Hepatocyte (in vitro differentiated cells): Measurements from ENCODE around the gene ILF3. TPM values are rescaled to one million over a fixed set of nuclear protein-coding genes. Genes with fewer than 3 reads are reported as not detected.

ENCODE experiments used
- DNase-seq: peaks from one replicate; pipeline ENCODE4 v3.0.0-alpha.2; 2016; ENCODE audit warnings: low spot score
- H2AFZ ChIP-seq: fragments of 200-600 bp; sonication (generic); 2 replicates; pipeline ENCODE4 v1.6.0; 2016; ENCODE audit warnings: antibody characterized with exemption, mild to moderate bottlenecking
- H3K27ac ChIP-seq: fragments of 200-600 bp; sonication (generic); 2 replicates; pipeline ENCODE4 v1.5.1; 2016; ENCODE audit warnings: mild to moderate bottlenecking
- H3K27me3 ChIP-seq: fragments of 200-600 bp; sonication (generic); 2 replicates; pipeline ENCODE4 v1.6.1; 2016
- H3K36me3 ChIP-seq: fragments of 200-600 bp; sonication (generic); replicated peaks from 2 replicates; pipeline ENCODE4 v1.5.1; 2016; ENCODE audit warnings: low read depth; ENCODE audit not compliant: insufficient read depth
- H3K4me1 ChIP-seq: fragments of 200-600 bp; sonication (generic); 2 replicates; pipeline ENCODE4 v1.5.1; 2016; ENCODE audit warnings: mild to moderate bottlenecking, moderate library complexity; ENCODE audit not compliant: insufficient read depth
- H3K4me2 ChIP-seq: fragments of 200-600 bp; sonication (generic); 2 replicates; pipeline ENCODE4 v1.6.0; 2016
- H3K4me3 ChIP-seq: fragments of 200-600 bp; sonication (generic); 2 replicates; pipeline ENCODE4 v1.5.1; 2016; ENCODE audit warnings: mild to moderate bottlenecking
- H3K79me2 ChIP-seq: fragments of 200-600 bp; sonication (generic); 2 replicates; pipeline ENCODE4 v1.6.0; 2017; ENCODE audit warnings: mild to moderate bottlenecking
- H3K9me2 ChIP-seq: fragments of 200-600 bp; sonication (generic); replicated peaks from 2 replicates; pipeline ENCODE4 v1.6.0; 2017; ENCODE audit warnings: mild to moderate bottlenecking; ENCODE audit not compliant: insufficient read depth
- H3K9me3 ChIP-seq: fragments of 200-600 bp; sonication (generic); 2 replicates; pipeline ENCODE4 v1.5.1; 2016; ENCODE audit warnings: low read depth, mild to moderate bottlenecking
- H4K20me1 ChIP-seq: fragments of 200-600 bp; sonication (generic); 2 replicates; pipeline ENCODE4 v1.6.0; 2016; ENCODE audit warnings: mild to moderate bottlenecking; ENCODE audit not compliant: insufficient read depth, poor library complexity, severe bottlenecking
- CTCF ChIP-seq: fragments of 200-600 bp; sonication (generic); IDR thresholded peaks from 2 replicates; pipeline ENCODE4 v1.5.1; 2016; ENCODE audit warnings: antibody characterized with exemption, mild to moderate bottlenecking; ENCODE audit not compliant: poor library complexity
- EZH2 ChIP-seq: fragments of 200-600 bp; sonication (generic); IDR thresholded peaks from 2 replicates; pipeline ENCODE4 v1.6.1; 2016; ENCODE audit warnings: antibody characterized with exemption, mild to moderate bottlenecking, borderline replicate concordance
- EZH2phosphoT487 ChIP-seq: fragments of 200-600 bp; sonication (generic); IDR thresholded peaks from one replicate; pipeline ENCODE4 v1.6.1; 2018; ENCODE audit warnings: antibody characterized with exemption, mild to moderate bottlenecking, low read depth, moderate library complexity; ENCODE audit not compliant: unreplicated experiment, severe bottlenecking
- WGBS: methylation state at CpG from one replicate; pipeline ENCODE4 v1.1.6; 2016; ENCODE audit warnings: low lambda C conversion rate; ENCODE audit errors: missing lambda C conversion rate; 5-methylcytosine and 5-hydroxymethylcytosine counted together
- polyA plus RNA-seq: library from polyadenylated mRNA; unstranded; fragments of >200 nt; fragmentation: Nextera tagmentation; extraction: Ambion mirVana; gene quantifications from 2 replicates; pipeline ENCODE4 v1.2.1, GENCODE V29; 2016
- total RNA-seq: library from RNA; depleted of rRNA; stranded (reverse); fragments of >200 nt; gene quantifications from 2 replicates; pipeline ENCODE4 v1.2.3, GENCODE V29; 2014

The ILF3 gene
- total and polyA plus RNA-seq, 2 experiments from 2014 or later = 120 to 149 TPM

GRCh38 chr19:10642473-10643171, 11.5 kb upstream of the ILF3 start:
- no peak for DNase-seq

GRCh38 chr19:10643172-10643967, 10.8 kb upstream of the ILF3 start:
- no peak for DNase-seq
- Histone ChIP-seq H3K79me2 (no peaks in the 10 kb centered on the region), H3K4me2 (no peak overlapping the region), H3K9me3 (no peaks in the 10 kb centered on the region), H2AFZ (no peak overlapping the region), H4K20me1 (no peaks in the 10 kb centered on the region), H3K9me2 (no peaks in the 10 kb centered on the region), H3K27me3 (no peaks in the 10 kb centered on the region), H3K4me3 (no peak overlapping the region), H3K4me1 (peaks cover 23% of the 10 kb centered on the region), H3K27ac (peak overlapping the region; percentile 89), H3K36me3 (no peaks in the 10 kb centered on the region)
- WGBS = 74% methylated on average over 21 of the region's 21 CpGs
- TF ChIP-seq EZH2 (no peak), CTCF (no peak), EZH2phosphoT487 (no peak)

More at GRCh38 chr19:10642473-10643171, 11.5 kb upstream of the ILF3 start:
- TF ChIP-seq CTCF = no peak
- no peak for TF ChIP-seq EZH2phosphoT487
- no peak for TF ChIP-seq EZH2
- Histone ChIP-seq H3K79me2 (no peaks in the 10 kb centered on the region), H3K4me1 (peaks cover 23% of the 10 kb centered on the region), H3K36me3 (no peaks in the 10 kb centered on the region), H2AFZ (no peak overlapping the region), H3K9me2 (no peaks in the 10 kb centered on the region), H3K4me3 (no peak overlapping the region), H3K4me2 (no peak overlapping the region), H4K20me1 (no peaks in the 10 kb centered on the region), H3K27me3 (no peaks in the 10 kb centered on the region), H3K9me3 (no peaks in the 10 kb centered on the region), H3K27ac (peak overlapping the region; percentile 89)
- 80% methylated on average over 25 of the region's 25 CpGs for WGBS

- 33% methylated on average over 2 of the region's 3 CpGs for WGBS
- Histone ChIP-seq H3K4me2 (peak overlapping the region; percentile 29), H3K9me3 (no peaks in the 10 kb centered on the region), H3K9me2 (no peaks in the 10 kb centered on the region), H2AFZ (no peak overlapping the region), H3K36me3 (no peaks in the 10 kb centered on the region), H3K79me2 (no peaks in the 10 kb centered on the region), H3K27me3 (no peaks in the 10 kb centered on the region), H3K27ac (peak overlapping the region; percentile 89), H3K4me3 (no peak overlapping the region), H3K4me1 (peaks cover 23% of the 10 kb centered on the region), H4K20me1 (no peaks in the 10 kb centered on the region)
- no peak for TF ChIP-seq CTCF
- no peak for TF ChIP-seq EZH2phosphoT487
- no peak for TF ChIP-seq EZH2
- DNase-seq = peak; percentile 56
These were observed 10.2 kb upstream of the ILF3 start for GRCh38 chr19:10643968-10644259.
